ENCODE results near the gene ATAD3B. TPM values are rescaled to one million over a fixed set of nuclear protein-coding genes. Genes with fewer than 3 reads are reported as not detected.

Gene ATAD3B
- total and polyA plus RNA-seq, 2 of the 13 experiments (the other 11 are each of a cell fraction or from before 2014, with no cell fraction given), result 9.6 to 31.1 TPM

DNA sequence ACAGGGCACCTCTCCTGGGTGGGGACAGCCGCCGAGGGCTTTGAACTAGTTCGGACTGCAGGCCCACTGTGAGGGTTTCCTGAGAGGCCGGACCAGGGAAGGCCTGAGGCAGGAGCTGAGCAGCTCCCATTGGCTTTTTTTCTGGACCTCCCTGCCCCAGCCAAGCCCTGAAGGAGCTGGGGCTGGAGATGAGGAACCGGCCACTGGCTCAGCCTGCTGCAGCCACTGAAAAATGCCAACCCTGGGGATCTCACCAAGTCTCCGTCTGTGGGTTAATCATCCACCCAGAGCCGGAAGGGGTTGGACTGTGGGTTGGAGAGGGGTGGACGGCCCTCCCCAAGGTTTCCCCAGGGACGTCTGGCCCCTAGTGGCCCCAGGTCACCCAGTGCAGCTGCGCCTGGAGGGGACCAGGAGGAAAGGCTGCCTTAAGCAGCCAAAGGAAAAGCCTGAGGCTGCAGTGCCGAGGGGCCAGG, 33.6 kb upstream of the ATAD3B start (continued):
- TF ChIP-seq, protein P1, sequence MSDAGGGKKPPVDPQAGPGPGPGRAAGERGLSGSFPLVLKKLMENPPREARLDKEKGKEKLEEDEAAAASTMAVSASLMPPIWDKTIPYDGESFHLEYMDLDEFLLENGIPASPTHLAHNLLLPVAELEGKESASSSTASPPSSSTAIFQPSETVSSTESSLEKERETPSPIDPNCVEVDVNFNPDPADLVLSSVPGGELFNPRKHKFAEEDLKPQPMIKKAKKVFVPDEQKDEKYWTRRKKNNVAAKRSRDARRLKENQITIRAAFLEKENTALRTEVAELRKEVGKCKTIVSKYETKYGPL (CRISPR knock-in tag; IDR thresholded peaks at IDR 0.05), result no peak
- no peak for TF ChIP-seq ZNF230 (CRISPR knock-in tag; IDR thresholded peaks at IDR 0.05)
- no peak for TF ChIP-seq TOPORS (CRISPR knock-in tag; IDR thresholded peaks at IDR 0.05)
- TF ChIP-seq, protein P2, sequence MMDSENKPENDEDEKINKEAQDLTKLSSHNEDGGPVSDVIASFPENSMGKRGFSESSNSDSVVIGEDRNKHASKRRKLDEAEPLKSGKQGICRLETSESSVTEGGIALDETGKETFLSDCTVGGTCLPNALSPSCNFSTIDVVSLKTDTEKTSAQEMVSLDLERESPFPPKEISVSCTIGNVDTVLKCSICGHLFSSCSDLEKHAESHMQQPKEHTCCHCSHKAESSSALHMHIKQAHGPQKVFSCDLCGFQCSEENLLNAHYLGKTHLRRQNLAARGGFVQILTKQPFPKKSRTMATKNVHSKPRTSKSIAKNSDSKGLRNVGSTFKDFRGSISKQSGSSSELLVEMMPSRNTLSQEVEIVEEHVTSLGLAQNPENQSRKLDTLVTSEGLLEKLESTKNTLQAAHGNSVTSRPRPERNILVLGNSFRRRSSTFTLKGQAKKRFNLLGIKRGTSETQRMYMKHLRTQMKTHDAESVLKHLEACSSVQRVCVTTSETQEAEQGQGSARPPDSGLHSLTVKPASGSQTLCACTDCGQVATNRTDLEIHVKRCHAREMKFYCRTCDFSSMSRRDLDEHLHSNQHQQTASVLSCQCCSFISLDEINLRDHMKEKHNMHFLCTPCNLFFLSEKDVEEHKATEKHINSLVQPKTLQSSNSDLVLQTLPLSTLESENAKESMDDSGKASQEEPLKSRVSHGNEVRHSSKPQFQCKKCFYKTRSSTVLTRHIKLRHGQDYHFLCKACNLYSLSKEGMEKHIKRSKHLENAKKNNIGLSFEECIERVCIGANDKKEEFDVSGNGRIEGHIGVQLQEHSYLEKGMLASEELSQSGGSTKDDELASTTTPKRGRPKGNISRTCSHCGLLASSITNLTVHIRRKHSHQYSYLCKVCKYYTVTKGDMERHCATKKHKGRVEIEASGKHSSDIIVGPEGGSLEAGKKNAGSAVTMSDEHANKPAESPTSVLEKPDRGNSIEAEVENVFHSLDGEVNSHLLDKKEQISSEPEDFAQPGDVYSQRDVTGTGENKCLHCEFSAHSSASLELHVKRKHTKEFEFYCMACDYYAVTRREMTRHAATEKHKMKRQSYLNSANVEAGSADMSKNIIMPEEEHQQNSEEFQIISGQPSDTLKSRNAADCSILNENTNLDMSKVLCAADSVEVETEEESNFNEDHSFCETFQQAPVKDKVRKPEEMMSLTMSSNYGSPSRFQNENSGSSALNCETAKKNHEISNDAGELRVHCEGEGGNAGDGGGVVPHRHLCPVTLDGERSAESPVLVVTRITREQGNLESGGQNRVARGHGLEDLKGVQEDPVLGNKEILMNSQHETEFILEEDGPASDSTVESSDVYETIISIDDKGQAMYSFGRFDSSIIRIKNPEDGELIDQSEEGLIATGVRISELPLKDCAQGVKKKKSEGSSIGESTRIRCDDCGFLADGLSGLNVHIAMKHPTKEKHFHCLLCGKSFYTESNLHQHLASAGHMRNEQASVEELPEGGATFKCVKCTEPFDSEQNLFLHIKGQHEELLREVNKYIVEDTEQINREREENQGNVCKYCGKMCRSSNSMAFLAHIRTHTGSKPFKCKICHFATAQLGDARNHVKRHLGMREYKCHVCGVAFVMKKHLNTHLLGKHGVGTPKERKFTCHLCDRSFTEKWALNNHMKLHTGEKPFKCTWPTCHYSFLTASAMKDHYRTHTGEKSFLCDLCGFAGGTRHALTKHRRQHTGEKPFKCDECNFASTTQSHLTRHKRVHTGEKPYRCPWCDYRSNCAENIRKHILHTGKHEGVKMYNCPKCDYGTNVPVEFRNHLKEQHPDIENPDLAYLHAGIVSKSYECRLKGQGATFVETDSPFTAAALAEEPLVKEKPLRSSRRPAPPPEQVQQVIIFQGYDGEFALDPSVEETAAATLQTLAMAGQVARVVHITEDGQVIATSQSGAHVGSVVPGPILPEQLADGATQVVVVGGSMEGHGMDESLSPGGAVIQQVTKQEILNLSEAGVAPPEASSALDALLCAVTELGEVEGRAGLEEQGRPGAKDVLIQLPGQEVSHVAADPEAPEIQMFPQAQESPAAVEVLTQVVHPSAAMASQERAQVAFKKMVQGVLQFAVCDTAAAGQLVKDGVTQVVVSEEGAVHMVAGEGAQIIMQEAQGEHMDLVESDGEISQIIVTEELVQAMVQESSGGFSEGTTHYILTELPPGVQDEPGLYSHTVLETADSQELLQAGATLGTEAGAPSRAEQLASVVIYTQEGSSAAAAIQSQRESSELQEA (CRISPR knock-in tag; IDR thresholded peaks at IDR 0.05; ENCODE audit: not compliant biosample characterization), result no peak
- no peak for TF ChIP-seq NCOA5 (CRISPR knock-in tag; IDR thresholded peaks at IDR 0.05)
- no peak for TF ChIP-seq ZNF484 (CRISPR knock-in tag; IDR thresholded peaks at IDR 0.05; ENCODE audit: borderline replicate concordance, low read depth)
- TF ChIP-seq, protein P3, sequence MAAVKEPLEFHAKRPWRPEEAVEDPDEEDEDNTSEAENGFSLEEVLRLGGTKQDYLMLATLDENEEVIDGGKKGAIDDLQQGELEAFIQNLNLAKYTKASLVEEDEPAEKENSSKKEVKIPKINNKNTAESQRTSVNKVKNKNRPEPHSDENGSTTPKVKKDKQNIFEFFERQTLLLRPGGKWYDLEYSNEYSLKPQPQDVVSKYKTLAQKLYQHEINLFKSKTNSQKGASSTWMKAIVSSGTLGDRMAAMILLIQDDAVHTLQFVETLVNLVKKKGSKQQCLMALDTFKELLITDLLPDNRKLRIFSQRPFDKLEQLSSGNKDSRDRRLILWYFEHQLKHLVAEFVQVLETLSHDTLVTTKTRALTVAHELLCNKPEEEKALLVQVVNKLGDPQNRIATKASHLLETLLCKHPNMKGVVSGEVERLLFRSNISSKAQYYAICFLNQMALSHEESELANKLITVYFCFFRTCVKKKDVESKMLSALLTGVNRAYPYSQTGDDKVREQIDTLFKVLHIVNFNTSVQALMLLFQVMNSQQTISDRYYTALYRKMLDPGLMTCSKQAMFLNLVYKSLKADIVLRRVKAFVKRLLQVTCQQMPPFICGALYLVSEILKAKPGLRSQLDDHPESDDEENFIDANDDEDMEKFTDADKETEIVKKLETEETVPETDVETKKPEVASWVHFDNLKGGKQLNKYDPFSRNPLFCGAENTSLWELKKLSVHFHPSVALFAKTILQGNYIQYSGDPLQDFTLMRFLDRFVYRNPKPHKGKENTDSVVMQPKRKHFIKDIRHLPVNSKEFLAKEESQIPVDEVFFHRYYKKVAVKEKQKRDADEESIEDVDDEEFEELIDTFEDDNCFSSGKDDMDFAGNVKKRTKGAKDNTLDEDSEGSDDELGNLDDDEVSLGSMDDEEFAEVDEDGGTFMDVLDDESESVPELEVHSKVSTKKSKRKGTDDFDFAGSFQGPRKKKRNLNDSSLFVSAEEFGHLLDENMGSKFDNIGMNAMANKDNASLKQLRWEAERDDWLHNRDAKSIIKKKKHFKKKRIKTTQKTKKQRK (IDR thresholded peaks at IDR 0.05; ENCODE audit: low read length), result no peak
- TF ChIP-seq, protein P4, sequence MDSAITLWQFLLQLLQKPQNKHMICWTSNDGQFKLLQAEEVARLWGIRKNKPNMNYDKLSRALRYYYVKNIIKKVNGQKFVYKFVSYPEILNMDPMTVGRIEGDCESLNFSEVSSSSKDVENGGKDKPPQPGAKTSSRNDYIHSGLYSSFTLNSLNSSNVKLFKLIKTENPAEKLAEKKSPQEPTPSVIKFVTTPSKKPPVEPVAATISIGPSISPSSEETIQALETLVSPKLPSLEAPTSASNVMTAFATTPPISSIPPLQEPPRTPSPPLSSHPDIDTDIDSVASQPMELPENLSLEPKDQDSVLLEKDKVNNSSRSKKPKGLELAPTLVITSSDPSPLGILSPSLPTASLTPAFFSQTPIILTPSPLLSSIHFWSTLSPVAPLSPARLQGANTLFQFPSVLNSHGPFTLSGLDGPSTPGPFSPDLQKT (CRISPR knock-in tag; IDR thresholded peaks at IDR 0.05; ENCODE audit: borderline replicate concordance), result no peak; the same call in 1 of the 2 replicates
- no peak for TF ChIP-seq ADNP (CRISPR knock-in tag; IDR thresholded peaks at IDR 0.05)
- no peak for TF ChIP-seq IKZF1 (IDR thresholded peaks at IDR 0.05)
- no peak for TF ChIP-seq ARNTL (CRISPR knock-in tag; IDR thresholded peaks at IDR 0.05)
- no peak for TF ChIP-seq KDM1A (CRISPR knock-in tag; IDR thresholded peaks at IDR 0.05)
- TF ChIP-seq FOXO1 (CRISPR knock-in tag; IDR thresholded peaks at IDR 0.05), result no peak; the same call in 1 of the 2 replicates
- peak; percentile 34; the same call in 1 of the 2 replicates for TF ChIP-seq HOXD1 (CRISPR knock-in tag; IDR thresholded peaks at IDR 0.05)
- peak; percentile 58; the same call in 1 of the 2 replicates for TF ChIP-seq ZFY (CRISPR knock-in tag; IDR thresholded peaks at IDR 0.05)
- no peak for TF ChIP-seq PAWR (CRISPR knock-in tag; IDR thresholded peaks at IDR 0.05; ENCODE audit: borderline replicate concordance)
- TF ChIP-seq, protein P5, sequence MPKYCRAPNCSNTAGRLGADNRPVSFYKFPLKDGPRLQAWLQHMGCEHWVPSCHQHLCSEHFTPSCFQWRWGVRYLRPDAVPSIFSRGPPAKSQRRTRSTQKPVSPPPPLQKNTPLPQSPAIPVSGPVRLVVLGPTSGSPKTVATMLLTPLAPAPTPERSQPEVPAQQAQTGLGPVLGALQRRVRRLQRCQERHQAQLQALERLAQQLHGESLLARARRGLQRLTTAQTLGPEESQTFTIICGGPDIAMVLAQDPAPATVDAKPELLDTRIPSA (CRISPR knock-in tag; IDR thresholded peaks at IDR 0.05; ENCODE audit: borderline replicate concordance), result no peak
